Prostate gland (tissue), 2 donors: ENCODE data around the gene MVB12B.

ENCODE experiments used
- CTCF ChIP-seq, 4 experiments: fragments of 200-600 bp in 2 of 4; fragments of 450-650 bp in 2 of 4; sonication (generic) in 2 of 4; IDR thresholded peaks; 1 replicate in 3 of 4; 2 replicates in 1 of 4; pipeline ENCODE4 v1.5.1; 2016 to 2019; ENCODE audit warnings: antibody characterized with exemption in 4 of 4, mild to moderate bottlenecking in 2 of 4, moderate library complexity in 2 of 4
- POLR2A ChIP-seq: fragments of 450-650 bp; IDR thresholded peaks from one replicate; pipeline ENCODE4 v1.6.1; 2016; ENCODE audit warnings: antibody characterized with exemption, mild to moderate bottlenecking
- POLR2AphosphoS5 ChIP-seq: sonication (generic); formaldehyde crosslinking; IDR thresholded peaks from one replicate; pipeline ENCODE4 v1.6.1; 2017; ENCODE audit warnings: antibody characterized with exemption

- TF ChIP-seq POLR2A, result no peak
- TF ChIP-seq CTCF (IDR thresholded peaks at IDR 0.05), result no peak
- TF ChIP-seq POLR2AphosphoS5, result no peak
Observed at GRCh38 chr9:126346031-126346430, 19.4 kb downstream of the MVB12B start.
